ENCODE measurements around the gene EVC2.

EVC2 gene

GRCh38 chr4:5640096-5640495 is 68.3 kb downstream of the EVC2 start:
- no peak for DNase-seq (ENCODE audit: low spot score)
- in situ Hi-C loops (cut with MboI; ENCODE audit: low pct_unique_long_range_greater_than_20kb, low sequenced_read_pairs, unreplicated experiment) = no loop called here
- no peak for TF ChIP-seq CTCF (IDR thresholded peaks at IDR 0.05; ENCODE audit: extremely low read depth, insufficient read depth, missing control alignments)

GRCh38 chr4:5639556-5639955 is 68.8 kb downstream of the EVC2 start:
- no peak for TF ChIP-seq CTCF (IDR thresholded peaks at IDR 0.05; ENCODE audit: extremely low read depth, insufficient read depth, missing control alignments)
- no peak for DNase-seq (ENCODE audit: low spot score)
- in situ Hi-C loops (cut with MboI; ENCODE audit: low pct_unique_long_range_greater_than_20kb, low sequenced_read_pairs, unreplicated experiment) = no loop called here

GRCh38 chr4:5638976-5639375 is 69.4 kb downstream of the EVC2 start:
- no peak for TF ChIP-seq CTCF (IDR thresholded peaks at IDR 0.05; ENCODE audit: extremely low read depth, insufficient read depth, missing control alignments)
- DNase-seq (ENCODE audit: low spot score) = no peak
- in situ Hi-C loops (cut with MboI; ENCODE audit: low pct_unique_long_range_greater_than_20kb, low sequenced_read_pairs, unreplicated experiment) = no loop called here

GRCh38 chr4:5638316-5638715 is 70.0 kb downstream of the EVC2 start:
- in situ Hi-C loops (cut with MboI; ENCODE audit: low pct_unique_long_range_greater_than_20kb, low sequenced_read_pairs, unreplicated experiment) = no loop called here
- DNase-seq (ENCODE audit: low spot score) = no peak
- TF ChIP-seq CTCF (IDR thresholded peaks at IDR 0.05; ENCODE audit: extremely low read depth, insufficient read depth, missing control alignments) = no peak

GRCh38 chr4:5636766-5637670 is 71.3 kb downstream of the EVC2 start:
- no peak for DNase-seq (ENCODE audit: low spot score)
- no peak for TF ChIP-seq CTCF (IDR thresholded peaks at IDR 0.05; ENCODE audit: extremely low read depth, insufficient read depth, missing control alignments)

GRCh38 chr4:5635826-5636195 is 72.5 kb downstream of the EVC2 start:
- no peak for TF ChIP-seq CTCF (IDR thresholded peaks at IDR 0.05; ENCODE audit: extremely low read depth, insufficient read depth, missing control alignments)
- in situ Hi-C loops (cut with MboI; ENCODE audit: low pct_unique_long_range_greater_than_20kb, low sequenced_read_pairs, unreplicated experiment) = no loop called here
- no peak for DNase-seq (ENCODE audit: low spot score)

More at GRCh38 chr4:5636766-5637670, 71.3 kb downstream of the EVC2 start:
- in situ Hi-C loops (cut with MboI; ENCODE audit: low pct_unique_long_range_greater_than_20kb, low sequenced_read_pairs, unreplicated experiment) = no loop called here
